NOMO-1 treated with DMSO at 0.1 percent for 48 hours (cell line): ENCODE data around the gene RPL32.

Source experiments
- DNase-seq: peaks from one replicate; lab custom pipeline; 2025; ENCODE audit not compliant: unreplicated experiment; lab: John Stamatoyannopoulos, UW

The RPL32 gene

DNA sequence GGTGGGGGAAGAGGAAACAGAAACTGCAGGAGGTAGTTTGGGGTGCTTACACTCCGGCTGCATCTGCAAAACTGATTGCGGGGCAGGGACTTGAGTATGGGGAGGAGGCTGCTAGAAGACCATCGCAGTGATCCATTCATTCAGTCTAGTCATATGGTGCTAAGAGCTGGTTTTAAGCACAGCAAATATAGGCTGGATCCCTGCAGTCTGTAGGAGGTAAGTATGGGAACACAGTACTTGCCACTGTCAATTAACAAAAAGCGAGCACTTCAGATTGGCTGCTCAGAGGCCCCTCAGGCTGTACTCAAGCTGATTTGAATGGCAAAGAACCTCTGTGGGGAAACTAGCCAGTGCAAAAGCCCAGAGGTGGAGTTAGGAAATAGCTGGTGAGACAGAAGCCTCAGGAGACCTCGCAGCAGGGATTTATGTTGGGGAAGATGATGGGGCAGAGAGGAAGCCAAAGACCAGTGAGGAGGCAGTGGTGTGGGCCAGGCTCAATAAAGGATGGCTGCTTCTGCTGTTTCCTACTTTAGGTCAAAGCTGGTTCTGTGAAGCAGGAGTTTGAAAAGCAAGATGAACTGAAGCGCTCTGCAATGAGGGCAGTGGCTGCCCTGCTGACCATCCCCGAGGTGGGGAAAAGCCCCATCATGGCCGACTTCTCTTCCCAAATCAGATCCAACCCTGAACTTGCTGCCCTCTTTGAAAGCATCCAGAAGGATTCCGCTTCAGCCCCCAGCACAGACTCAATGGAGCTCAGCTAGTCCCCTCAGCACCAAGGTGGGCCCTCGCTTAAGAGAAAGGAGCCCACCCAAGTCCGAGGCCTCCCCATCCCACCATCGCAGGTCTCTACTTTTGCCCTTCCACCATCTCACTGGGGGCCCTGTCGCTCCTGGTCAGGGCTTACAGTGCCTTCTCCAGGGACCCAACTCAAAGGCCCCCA, 7.9 kb downstream of the RPL32 start:
- no peak for DNase-seq

GRCh38 chr3:12832350-12833221, 8.8 kb downstream of the RPL32 start:
- no peak for DNase-seq

DNA sequence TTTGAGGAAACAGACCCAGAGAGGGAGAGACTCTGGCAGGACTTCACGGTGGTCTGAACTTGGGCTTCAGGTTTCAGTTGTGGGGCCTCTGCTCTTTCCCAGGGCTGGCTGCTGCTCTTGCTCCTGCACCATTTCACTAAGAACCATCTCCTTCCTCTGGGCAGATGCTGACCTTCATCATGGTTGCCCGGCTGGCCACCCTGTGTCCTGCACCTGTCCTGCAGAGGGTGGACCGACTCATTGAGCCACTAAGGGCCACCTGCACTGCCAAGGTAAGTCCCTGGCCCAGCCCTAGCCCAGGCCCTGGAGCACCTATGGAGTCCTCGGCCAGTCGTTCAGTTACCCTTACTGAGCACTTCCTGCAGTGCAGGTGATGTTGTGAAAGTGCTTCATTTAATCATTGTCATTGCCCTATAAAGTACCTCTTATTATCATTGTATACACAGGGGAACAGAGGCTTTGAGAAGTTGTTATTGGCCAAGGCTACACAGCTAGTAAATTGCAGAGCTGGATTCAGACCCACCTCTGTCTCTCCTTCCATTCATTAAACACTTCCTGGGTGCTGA, 10.0 kb downstream of the RPL32 start:
- no peak for DNase-seq

DNA sequence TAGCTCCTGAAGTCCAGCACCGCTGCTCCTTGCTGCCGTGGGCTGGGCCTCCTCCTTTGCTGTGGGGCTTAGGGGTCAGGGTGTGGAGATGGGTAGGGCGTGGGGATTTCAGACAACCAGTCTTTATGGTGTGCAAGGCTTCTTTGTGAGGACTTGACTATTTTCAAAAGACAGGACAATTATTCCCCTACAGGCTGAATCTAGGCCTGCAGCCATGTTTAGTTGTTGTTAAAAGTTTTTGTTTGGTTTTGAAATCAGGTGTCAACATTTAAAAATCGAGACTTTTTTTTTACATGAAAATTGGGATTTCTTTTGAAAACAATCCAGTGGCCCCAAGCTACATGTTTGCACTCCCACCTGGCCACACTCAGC, 10.6 kb downstream of the RPL32 start:
- DNase-seq = no peak

GRCh38 chr3:12829886-12830784, 11.2 kb downstream of the RPL32 start:
- DNase-seq = no peak

- DNase-seq = no peak
Measured at GRCh38 chr3:12829404-12829803, 12.0 kb downstream of the RPL32 start.

GRCh38 chr3:12828751-12829150, 12.6 kb downstream of the RPL32 start:
- no peak for DNase-seq

DNA sequence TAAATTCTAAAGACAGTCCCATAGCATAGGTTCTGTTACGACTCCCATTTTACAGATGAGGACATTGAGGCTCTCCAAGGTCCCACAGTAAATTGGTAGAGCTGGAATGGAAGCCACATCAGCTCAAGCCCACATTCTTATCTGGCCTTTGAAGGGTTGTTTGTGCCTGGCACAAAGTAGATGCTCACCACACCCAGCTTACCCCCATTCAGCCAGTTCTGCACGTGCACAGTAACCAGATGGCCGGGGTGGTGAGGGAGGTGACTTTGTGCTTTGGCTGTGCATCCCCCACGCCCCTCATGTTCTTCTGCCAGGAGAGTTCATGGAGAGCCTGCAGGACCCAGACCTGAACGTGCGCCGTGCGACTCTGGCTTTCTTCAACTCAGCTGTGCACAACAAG, 16.2 kb downstream of the RPL32 start:
- DNase-seq = no peak

DNA sequence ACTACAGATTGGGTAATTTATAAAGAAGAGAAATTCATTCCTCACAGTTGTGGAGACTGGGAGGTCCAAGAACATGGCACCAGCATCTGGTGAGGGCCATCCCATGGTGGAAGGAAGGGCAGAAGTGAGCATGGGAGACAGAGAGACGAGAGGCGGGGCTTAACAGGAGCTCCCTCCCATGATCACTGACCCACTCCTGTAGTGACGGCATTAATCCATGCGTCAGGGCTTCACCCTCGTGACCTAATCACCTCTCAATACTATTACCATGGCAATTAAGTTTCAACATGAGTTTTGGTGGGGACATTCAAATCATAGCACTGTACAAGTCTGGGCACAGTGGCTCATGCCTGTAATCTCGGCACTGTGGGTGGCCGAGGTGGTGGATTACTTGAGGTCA, 17.1 kb downstream of the RPL32 start:
- no peak for DNase-seq

- peak; percentile 7 for DNase-seq
Measured at GRCh38 chr3:12822725-12823373, 18.5 kb downstream of the RPL32 start.

DNA sequence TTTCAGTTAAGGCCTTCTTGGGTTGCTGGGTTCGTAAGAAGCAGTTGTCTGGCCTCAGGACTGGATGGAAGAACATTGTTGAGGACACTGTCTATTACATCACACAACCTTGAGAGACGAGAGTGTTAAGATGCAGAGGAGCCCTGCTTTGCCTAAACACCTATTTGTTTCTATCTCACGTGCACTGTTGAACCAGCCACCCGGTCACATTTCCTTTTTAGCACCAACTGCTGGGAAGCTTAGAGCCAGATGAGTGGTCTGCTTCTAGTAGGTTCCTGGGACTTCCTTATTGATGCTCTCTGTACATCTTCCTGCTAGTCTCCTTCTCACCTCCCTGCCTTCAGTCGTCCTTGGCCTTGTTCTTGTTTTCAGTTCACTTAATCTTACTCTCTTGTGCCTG, 22.6 kb downstream of the RPL32 start:
- no peak for DNase-seq

DNA sequence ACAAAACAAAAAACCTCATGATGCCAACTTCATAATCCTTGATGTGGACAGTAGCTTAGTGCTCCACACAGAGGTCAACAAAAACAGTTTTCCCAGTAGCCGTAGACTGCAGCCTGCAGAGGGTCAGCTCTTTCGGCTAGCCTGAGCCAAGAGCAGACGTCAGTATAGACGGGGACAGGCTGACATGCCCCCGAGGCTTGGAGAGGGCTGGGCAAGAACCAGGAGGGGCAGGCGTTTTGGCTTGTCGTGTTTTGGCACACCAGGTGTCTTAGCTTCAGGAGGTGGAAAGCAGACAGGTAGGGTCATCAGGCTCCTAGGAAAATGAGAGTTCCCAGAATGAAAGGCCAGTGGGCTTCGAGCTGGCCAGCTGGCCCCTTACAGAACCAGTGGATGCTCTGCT, 23.1 kb downstream of the RPL32 start:
- no peak for DNase-seq

DNA sequence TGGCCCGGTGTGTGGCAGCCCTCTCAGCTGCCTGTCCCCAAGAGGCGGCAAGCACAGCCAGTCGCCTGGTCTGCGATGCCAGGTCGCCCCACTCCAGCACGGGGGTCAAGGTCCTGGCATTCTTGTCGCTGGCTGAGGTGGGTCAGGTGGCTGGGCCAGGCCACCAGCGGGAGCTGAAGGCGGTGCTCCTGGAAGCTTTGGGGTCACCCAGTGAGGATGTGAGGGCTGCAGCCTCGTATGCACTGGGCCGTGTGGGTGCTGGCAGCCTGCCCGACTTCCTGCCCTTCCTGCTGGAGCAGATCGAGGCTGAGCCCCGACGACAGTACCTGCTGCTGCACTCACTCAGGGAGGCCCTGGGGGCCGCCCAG, 24.0 kb downstream of the RPL32 start:
- DNase-seq = no peak

DNA sequence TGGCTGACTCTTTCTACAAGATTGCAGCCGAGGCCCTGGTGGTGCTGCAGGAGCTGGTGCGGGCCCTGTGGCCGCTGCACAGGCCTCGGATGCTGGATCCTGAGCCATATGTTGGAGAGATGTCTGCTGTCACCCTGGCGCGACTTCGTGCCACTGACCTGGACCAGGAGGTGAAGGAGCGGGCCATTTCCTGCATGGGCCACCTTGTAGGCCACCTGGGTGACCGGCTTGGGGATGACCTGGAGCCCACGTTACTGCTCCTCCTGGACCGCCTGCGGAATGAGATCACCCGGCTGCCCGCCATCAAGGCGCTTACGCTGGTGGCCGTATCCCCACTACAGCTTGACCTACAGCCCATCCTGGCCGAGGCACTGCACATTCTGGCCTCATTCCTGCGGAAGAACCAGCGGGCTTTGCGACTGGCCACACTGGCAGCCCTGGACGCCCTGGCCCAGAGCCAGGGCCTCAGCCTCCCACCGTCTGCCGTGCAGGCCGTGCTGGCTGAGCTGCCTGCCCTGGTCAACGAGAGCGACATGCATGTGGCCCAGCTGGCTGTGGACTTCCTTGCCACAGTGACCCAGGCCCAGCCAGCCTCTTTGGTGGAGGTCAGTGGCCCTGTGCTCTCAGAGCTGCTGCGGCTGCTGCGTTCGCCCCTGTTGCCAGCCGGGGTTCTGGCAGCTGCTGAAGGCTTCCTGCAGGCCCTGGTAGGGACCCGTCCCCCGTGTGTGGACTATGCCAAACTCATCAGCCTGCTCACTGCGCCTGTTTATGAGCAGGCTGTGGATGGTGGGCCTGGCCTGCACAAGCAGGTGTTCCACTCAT, 24.6 kb downstream of the RPL32 start:
- DNase-seq = no peak

GRCh38 chr3:12815719-12816118, 25.6 kb downstream of the RPL32 start:
- no peak for DNase-seq

DNA sequence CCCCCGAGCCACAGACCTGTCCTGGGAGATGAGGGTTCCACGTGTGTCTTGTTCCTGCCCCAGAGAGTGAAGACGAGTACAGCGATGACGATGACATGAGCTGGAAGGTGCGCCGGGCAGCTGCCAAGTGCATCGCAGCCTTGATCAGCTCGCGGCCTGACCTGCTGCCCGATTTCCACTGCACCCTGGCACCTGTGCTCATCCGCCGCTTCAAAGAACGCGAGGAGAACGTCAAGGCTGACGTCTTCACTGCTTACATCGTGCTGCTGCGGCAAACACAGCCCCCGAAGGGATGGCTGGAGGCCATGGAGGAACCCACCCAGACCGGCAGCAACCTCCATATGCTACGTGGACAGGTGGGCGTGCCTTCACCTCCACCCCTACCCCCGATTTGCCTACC, 26.3 kb downstream of the RPL32 start:
- DNase-seq = no peak

DNA sequence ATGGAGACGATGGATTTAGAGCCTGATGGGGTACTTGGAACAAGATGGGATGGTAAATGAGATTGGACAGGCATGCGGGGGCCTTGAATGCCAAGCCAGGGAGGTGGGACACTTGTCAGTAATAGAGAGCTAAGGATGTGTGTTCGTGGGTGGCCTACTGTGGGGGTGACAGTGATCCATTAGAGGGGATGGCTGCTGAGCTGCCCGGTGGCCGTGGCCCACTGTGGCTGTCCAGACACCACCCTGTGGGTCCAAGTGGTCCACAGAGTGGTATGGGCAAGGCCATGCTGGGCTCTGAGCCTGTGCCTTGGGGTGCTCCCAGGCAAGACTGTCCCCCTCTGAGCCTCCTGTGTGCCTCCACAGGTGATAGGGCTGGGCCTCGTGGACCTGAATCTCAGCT, 27.4 kb downstream of the RPL32 start:
- DNase-seq = no peak

GRCh38 chr3:12812812-12813211, 28.6 kb downstream of the RPL32 start:
- DNase-seq = no peak

GRCh38 chr3:12810961-12811360, 30.4 kb downstream of the RPL32 start:
- DNase-seq = no peak
